Stimulated activated CD4-positive, alpha-beta T cell treated with anti-CD3 and anti-CD28 coated beads, Interleukin-15, amount 100 ng/mL, for 1 hour (primary cell): ENCODE data around the gene STK32A.

Experiments used
- DNase-seq, 2 donors: peaks; one replicate each; pipeline ENCODE4 v3.0.0-alpha.2; 2020; ENCODE audit warnings: low read depth in 1 of 2, low spot score in 1 of 2

STK32A gene

GRCh38 chr5:147388184-147389108 is 153.6 kb downstream of the STK32A start:
- no peak for DNase-seq

GRCh38 chr5:147390654-147391225 is 155.9 kb downstream of the STK32A start:
- no peak for DNase-seq

GRCh38 chr5:147391781-147392180 is 157.0 kb downstream of the STK32A start:
- DNase-seq: no peak

- no peak for DNase-seq
These were observed 159.2 kb downstream of the STK32A start for GRCh38 chr5:147393874-147394672.

- no peak for DNase-seq
These were observed 161.4 kb downstream of the STK32A start for GRCh38 chr5:147396070-147396823.

GRCh38 chr5:147397616-147398015 is 162.8 kb downstream of the STK32A start:
- DNase-seq: no peak

GRCh38 chr5:147398860-147399259 is 164.0 kb downstream of the STK32A start:
- DNase-seq: no peak

- DNase-seq: no peak
These were observed 165.4 kb downstream of the STK32A start for GRCh38 chr5:147400126-147400809.

GRCh38 chr5:147400881-147401280 is 166.1 kb downstream of the STK32A start:
- DNase-seq: no peak

GRCh38 chr5:147403651-147404640 is 169.1 kb downstream of the STK32A start:
- DNase-seq: no peak

GRCh38 chr5:147404706-147405105 is 169.9 kb downstream of the STK32A start:
- no peak for DNase-seq

GRCh38 chr5:147406636-147407035 is 171.8 kb downstream of the STK32A start:
- no peak for DNase-seq

GRCh38 chr5:147407094-147407681 is 172.4 kb downstream of the STK32A start:
- DNase-seq: no peak

- no peak for DNase-seq
These were observed 174.2 kb downstream of the STK32A start for GRCh38 chr5:147408980-147409379.

GRCh38 chr5:147410496-147411358 is 175.9 kb downstream of the STK32A start:
- no peak for DNase-seq

GRCh38 chr5:147411359-147412319 is 176.8 kb downstream of the STK32A start:
- DNase-seq: no peak

GRCh38 chr5:147412561-147412960 is 177.7 kb downstream of the STK32A start:
- no peak for DNase-seq
